SK-N-SH (cell line): ENCODE data around the gene POFUT2. TPM values are rescaled to one million over a fixed set of nuclear protein-coding genes. Genes with fewer than 3 reads are reported as not detected.

ENCODE experiments used
- CTCF ChIA-PET: fragments of 300-600, 350-600 bp; formaldehyde crosslinking; extraction: SDS; loops from one replicate; lab custom pipeline; 2021; lab: Yijun Ruan, JAX
- POLR2A ChIA-PET: fragments of 350-600 bp; sonication (Branson Sonifier 250); formaldehyde crosslinking; extraction: SDS; loops from one replicate; lab custom pipeline; 2020; ENCODE audit warnings: antibody characterized with exemption, inconsistent platforms; lab: Yijun Ruan, JAX
- DNase-seq: peaks from one replicate; pipeline ENCODE4 v3.0.0; 2012
- H2AFZ ChIP-seq: fragments of 200-600 bp; sonication (generic); 2 replicates; pipeline ENCODE4 v1.8.1; 2016; ENCODE audit warnings: antibody characterized with exemption, mild to moderate bottlenecking, low read depth
- H3F3A ChIP-seq: fragments of 200-600 bp; sonication (generic); replicated peaks from 2 replicates; pipeline ENCODE3; 2016; ENCODE audit warnings: antibody characterized with exemption, mild to moderate bottlenecking; ENCODE audit not compliant: insufficient read depth
- H3K27ac ChIP-seq, 2 experiments: fragments of 200-500 bp in 1 of 2; fragments of 200-600 bp in 1 of 2; sonication (Bioruptor generic) in 1 of 2; sonication (generic), shearing (Covaris generic) in 1 of 2; 2 replicates each; pipeline versions ENCODE4 v1.5.1 to v1.6.1; 2014 to 2016; ENCODE audit warnings: low read depth in 2 of 2, inconsistent platforms in 1 of 2, low read length in 1 of 2, mild to moderate bottlenecking in 1 of 2, mixed read lengths in 1 of 2
- H3K27me3 ChIP-seq: fragments of 200-600 bp; sonication (generic), shearing (Covaris generic); 2 replicates; pipeline ENCODE4 v1.6.1; 2016; ENCODE audit warnings: mixed run types; ENCODE audit not compliant: insufficient read depth
- H3K36me3 ChIP-seq, 2 experiments: fragments of 200-500 bp in 1 of 2; fragments of 200-600 bp in 1 of 2; sonication (Bioruptor generic) in 1 of 2; sonication (generic) in 1 of 2; replicated peaks in 1 of 2; 2 replicates each; pipeline versions ENCODE3 to v1.5.1; 2014 to 2016; ENCODE audit warnings: low read length in 1 of 2, mild to moderate bottlenecking in 1 of 2; ENCODE audit not compliant: insufficient read depth in 2 of 2, control insufficient read depth in 1 of 2
- H3K4me1 ChIP-seq, 2 experiments: fragments of 200-500 bp in 1 of 2; fragments of 200-600 bp in 1 of 2; sonication (Bioruptor generic) in 1 of 2; sonication (generic), shearing (Covaris generic) in 1 of 2; 2 replicates each; pipeline versions ENCODE4 v1.5.1 to v1.6.1; 2014 to 2016; ENCODE audit warnings: low read depth in 1 of 2, low read length in 1 of 2, mixed run types in 1 of 2; ENCODE audit not compliant: insufficient read depth in 2 of 2, control insufficient read depth in 1 of 2
- H3K4me2 ChIP-seq: fragments of 200-600 bp; sonication (generic), shearing (Covaris generic); 2 replicates; pipeline ENCODE4 v1.6.1; 2017; ENCODE audit warnings: mixed run types
- H3K4me3 ChIP-seq, 2 experiments: fragments of 200-500 bp in 1 of 2; fragments of 200-600 bp in 1 of 2; sonication (Bioruptor generic) in 1 of 2; sonication (generic), shearing (Covaris generic) in 1 of 2; 2 replicates each; pipeline versions ENCODE4 v1.5.1 to v1.8.1; 2014 to 2016; ENCODE audit warnings: low read depth in 2 of 2, inconsistent platforms in 1 of 2, low read length in 1 of 2, mild to moderate bottlenecking in 1 of 2, mixed read lengths in 1 of 2, moderate library complexity in 1 of 2
- H3K79me2 ChIP-seq: fragments of 200-600 bp; sonication (generic); 2 replicates; pipeline ENCODE4 v1.8.1; 2017; ENCODE audit warnings: mild to moderate bottlenecking; ENCODE audit not compliant: insufficient read depth
- H3K9ac ChIP-seq: fragments of 200-600 bp; sonication (generic); 2 replicates; pipeline ENCODE4 v1.6.1; 2017; ENCODE audit warnings: mixed run types
- H3K9me2 ChIP-seq: fragments of 200-600 bp; sonication (generic); 2 replicates; pipeline ENCODE4 v1.6.1; 2017; ENCODE audit warnings: mixed run types
- H3K9me3 ChIP-seq: fragments of 200-600 bp; sonication (generic); 2 replicates; pipeline ENCODE4 v1.6.1; 2017; ENCODE audit warnings: mixed run types, mild to moderate bottlenecking, moderate library complexity
- H4K20me1 ChIP-seq: fragments of 200-600 bp; sonication (generic); 2 replicates; pipeline ENCODE4 v1.6.1; 2017; ENCODE audit warnings: mild to moderate bottlenecking, mixed run types; ENCODE audit not compliant: insufficient read depth
- ELF1 ChIP-seq: IDR thresholded peaks from 2 replicates; pipeline ENCODE4 v1.4.0; 2012
- FOXJ3 ChIP-seq: sonication (generic); formaldehyde crosslinking; IDR thresholded peaks from 2 replicates; pipeline ENCODE4 v1.5.1; 2020; ENCODE audit warnings: mild to moderate bottlenecking, missing genetic modification reagents
- FOXM1 ChIP-seq: IDR thresholded peaks from 2 replicates; pipeline ENCODE4 v1.4.0; 2012; ENCODE audit warnings: low read depth, mild to moderate bottlenecking
- GABPA ChIP-seq: IDR thresholded peaks from 2 replicates; pipeline ENCODE4 v1.4.0; 2012; ENCODE audit warnings: low read depth, mild to moderate bottlenecking
- MAX ChIP-seq: IDR thresholded peaks from 2 replicates; pipeline ENCODE4 v1.4.0; 2012; ENCODE audit warnings: low read depth
- MEF2A ChIP-seq: IDR thresholded peaks from 2 replicates; pipeline ENCODE4 v1.4.0; 2012; ENCODE audit warnings: low read depth, borderline replicate concordance
- PBX3 ChIP-seq: IDR thresholded peaks from 2 replicates; pipeline ENCODE4; 2012
- POLR2AphosphoS5 ChIP-seq: IDR thresholded peaks from 2 replicates; pipeline ENCODE4 v1.6.1; 2012; ENCODE audit warnings: low read depth, low read length
- RCOR1 ChIP-seq: fragments of 150-350 bp; IDR thresholded peaks from 2 replicates; pipeline ENCODE4 v1.6.1; 2017; ENCODE audit warnings: antibody characterized with exemption, low read length
- RXRA ChIP-seq: IDR thresholded peaks from 2 replicates; pipeline ENCODE4 v1.4.0; 2012; ENCODE audit warnings: low read depth, mild to moderate bottlenecking, borderline replicate concordance
- TCF12 ChIP-seq: IDR thresholded peaks from 2 replicates; pipeline ENCODE4 v1.4.0; 2012
- USF2 ChIP-seq: fragments of 150-350 bp; IDR thresholded peaks from 2 replicates; pipeline ENCODE4 v1.6.1; 2017; ENCODE audit warnings: antibody characterized with exemption, low read length, low read depth, borderline replicate concordance
- YY1 ChIP-seq: IDR thresholded peaks from 2 replicates; pipeline ENCODE4 v1.4.0; 2012; ENCODE audit warnings: low read depth, mild to moderate bottlenecking
- WGBS: methylation state at CpG from one replicate; pipeline ENCODE4 v1.1.6; 2017; ENCODE audit warnings: low lambda C conversion rate; 5-methylcytosine and 5-hydroxymethylcytosine counted together
- polyA plus RNA-seq, 3 experiments: library from polyadenylated mRNA; depleted of rRNA; stranded (reverse); fragments of >200 nt; gene quantifications; 2 replicates each; pipeline ENCODE4 v1.2.3, GENCODE V29; 2012
- TF ChIP-seq, protein P1 (sequence below): IDR thresholded peaks from 2 replicates; pipeline ENCODE4 v1.6.1; 2012; ENCODE audit warnings: mild to moderate bottlenecking, low read depth, low read length, moderate library complexity

Gene POFUT2
- polyA plus RNA-seq, 1 of the 3 experiments (the other 2 are of a cell fraction) = 53.3 TPM

DNA sequence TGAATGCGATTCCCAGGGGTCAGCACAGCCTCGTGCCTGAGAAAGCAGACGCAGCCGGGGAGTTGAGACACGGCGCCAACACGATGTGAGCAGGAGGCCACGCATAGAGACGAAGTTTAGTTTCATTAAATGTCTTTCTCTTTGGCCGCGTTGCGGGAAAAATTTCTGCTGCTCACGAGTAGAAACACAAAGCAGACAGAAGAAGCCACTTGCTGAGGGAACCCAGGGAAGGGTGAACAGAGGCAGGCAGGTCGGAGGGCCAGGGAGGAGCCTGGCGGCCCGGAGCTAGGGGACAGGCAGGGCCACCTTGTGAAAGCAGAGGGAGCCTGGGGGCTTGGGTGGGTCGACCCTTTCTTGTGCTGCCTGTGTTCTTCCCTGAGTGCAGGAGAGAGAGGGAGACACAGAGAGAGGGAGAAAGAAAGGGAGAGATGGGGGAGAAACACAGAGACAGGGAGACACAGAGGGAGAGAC, 33.2 kb downstream of the POFUT2 start:
- Histone ChIP-seq H3K4me1 (peaks cover 0 to 33% of the 10 kb centered on the region in 2 experiments; a peak in 1 of 4 replicates), H3K9me2 (no peaks in the 10 kb centered on the region), H3K4me3 (no peak overlapping the region), H3K9me3 (no peaks in the 10 kb centered on the region), H3F3A (no peaks in the 10 kb centered on the region), H3K4me2 (no peak overlapping the region), H3K27ac (no peak overlapping the region), H3K36me3 (no peaks in the 10 kb centered on the region), H4K20me1 (no peaks in the 10 kb centered on the region), H3K79me2 (no peaks in the 10 kb centered on the region), H3K27me3 (no peaks in the 10 kb centered on the region), H3K9ac (no peak overlapping the region), H2AFZ (no peak overlapping the region)
- 84% methylated on average over 17 of the region's 17 CpGs for WGBS
- no peak for DNase-seq
- ChIA-PET POLR2A (no interaction called here), CTCF (interaction anchor here (1.3 kb wide), 1 partner anchor 116 kb away, joined by 3 read pairs; no protein-coding TSS in a partner anchor)
- TF ChIP-seq MAX = no peak
- TF ChIP-seq RXRA = no peak
- no peak for TF ChIP-seq RCOR1
- no peak for TF ChIP-seq TCF12
- no peak for TF ChIP-seq YY1
- no peak for TF ChIP-seq POLR2AphosphoS5
- no peak for TF ChIP-seq USF2
- TF ChIP-seq ELF1 = no peak
- TF ChIP-seq, protein P1, sequence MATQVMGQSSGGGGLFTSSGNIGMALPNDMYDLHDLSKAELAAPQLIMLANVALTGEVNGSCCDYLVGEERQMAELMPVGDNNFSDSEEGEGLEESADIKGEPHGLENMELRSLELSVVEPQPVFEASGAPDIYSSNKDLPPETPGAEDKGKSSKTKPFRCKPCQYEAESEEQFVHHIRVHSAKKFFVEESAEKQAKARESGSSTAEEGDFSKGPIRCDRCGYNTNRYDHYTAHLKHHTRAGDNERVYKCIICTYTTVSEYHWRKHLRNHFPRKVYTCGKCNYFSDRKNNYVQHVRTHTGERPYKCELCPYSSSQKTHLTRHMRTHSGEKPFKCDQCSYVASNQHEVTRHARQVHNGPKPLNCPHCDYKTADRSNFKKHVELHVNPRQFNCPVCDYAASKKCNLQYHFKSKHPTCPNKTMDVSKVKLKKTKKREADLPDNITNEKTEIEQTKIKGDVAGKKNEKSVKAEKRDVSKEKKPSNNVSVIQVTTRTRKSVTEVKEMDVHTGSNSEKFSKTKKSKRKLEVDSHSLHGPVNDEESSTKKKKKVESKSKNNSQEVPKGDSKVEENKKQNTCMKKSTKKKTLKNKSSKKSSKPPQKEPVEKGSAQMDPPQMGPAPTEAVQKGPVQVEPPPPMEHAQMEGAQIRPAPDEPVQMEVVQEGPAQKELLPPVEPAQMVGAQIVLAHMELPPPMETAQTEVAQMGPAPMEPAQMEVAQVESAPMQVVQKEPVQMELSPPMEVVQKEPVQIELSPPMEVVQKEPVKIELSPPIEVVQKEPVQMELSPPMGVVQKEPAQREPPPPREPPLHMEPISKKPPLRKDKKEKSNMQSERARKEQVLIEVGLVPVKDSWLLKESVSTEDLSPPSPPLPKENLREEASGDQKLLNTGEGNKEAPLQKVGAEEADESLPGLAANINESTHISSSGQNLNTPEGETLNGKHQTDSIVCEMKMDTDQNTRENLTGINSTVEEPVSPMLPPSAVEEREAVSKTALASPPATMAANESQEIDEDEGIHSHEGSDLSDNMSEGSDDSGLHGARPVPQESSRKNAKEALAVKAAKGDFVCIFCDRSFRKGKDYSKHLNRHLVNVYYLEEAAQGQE = no peak
- no peak for TF ChIP-seq FOXM1
- TF ChIP-seq MEF2A = no peak
- no peak for TF ChIP-seq GABPA
- no peak for TF ChIP-seq FOXJ3 (CRISPR knock-in tag)
- no peak for TF ChIP-seq PBX3
